DOHH2 (cell line): Measurements from ENCODE around the gene ANKS3.

Source experiments
- H3F3A ChIP-seq: fragments of 200-600 bp; sonication (generic), shearing (Covaris generic); 2 replicates; pipeline ENCODE4 v1.6.0; 2016; ENCODE audit warnings: antibody characterized with exemption, mild to moderate bottlenecking; ENCODE audit not compliant: control insufficient read depth, insufficient read depth
- H3K27ac ChIP-seq: fragments of 200-600 bp; sonication (generic); 2 replicates; pipeline ENCODE4 v1.5.1; 2014; ENCODE audit warnings: low read depth, mild to moderate bottlenecking, low read length, moderate library complexity
- H3K27me3 ChIP-seq: fragments of 200-600 bp; sonication (generic); 2 replicates; pipeline ENCODE4 v1.6.1; 2014; ENCODE audit warnings: mild to moderate bottlenecking, low read length, mixed read lengths; ENCODE audit not compliant: control insufficient read depth
- H3K36me3 ChIP-seq: fragments of 200-600 bp; sonication (generic); 2 replicates; pipeline ENCODE4 v1.6.1; 2014; ENCODE audit warnings: mild to moderate bottlenecking, low read length, moderate library complexity, mixed read lengths; ENCODE audit not compliant: control insufficient read depth
- H3K4me1 ChIP-seq: fragments of 200-600 bp; sonication (generic); 2 replicates; pipeline ENCODE4 v1.6.1; 2014; ENCODE audit warnings: mild to moderate bottlenecking, low read length, mixed read lengths; ENCODE audit not compliant: control insufficient read depth
- H3K4me2 ChIP-seq: fragments of 200-600 bp; sonication (generic); 2 replicates; pipeline ENCODE4 v1.6.0; 2014; ENCODE audit warnings: mild to moderate bottlenecking, low read length, moderate library complexity
- H3K4me3 ChIP-seq: fragments of 200-600 bp; sonication (generic); 2 replicates; pipeline ENCODE4 v1.5.1; 2014; ENCODE audit warnings: mild to moderate bottlenecking, low read length, mixed read lengths
- H3K79me2 ChIP-seq: fragments of 200-600 bp; sonication (generic); 2 replicates; pipeline ENCODE4 v1.6.1; 2014; ENCODE audit warnings: mild to moderate bottlenecking, low read length, mixed read lengths; ENCODE audit not compliant: control insufficient read depth
- H3K9me2 ChIP-seq: fragments of 200-600 bp; sonication (generic); replicated peaks from 2 replicates; pipeline ENCODE4 v1.6.1; 2014; ENCODE audit warnings: mild to moderate bottlenecking, low read length, mixed read lengths; ENCODE audit not compliant: control insufficient read depth
- H3K9me3 ChIP-seq: fragments of 200-600 bp; sonication (generic); 2 replicates; pipeline ENCODE4 v1.6.1; 2014; ENCODE audit warnings: antibody characterized with exemption, low read length, mixed read lengths; ENCODE audit not compliant: control insufficient read depth, insufficient read depth
- H4K20me1 ChIP-seq: fragments of 200-600 bp; sonication (generic); 2 replicates; pipeline ENCODE4 v1.6.0; 2014; ENCODE audit warnings: low read depth, mild to moderate bottlenecking, antibody characterized with exemption, low read length, moderate library complexity; ENCODE audit not compliant: control insufficient read depth, insufficient read depth
- EZH2phosphoT487 ChIP-seq: fragments of 200-600 bp; sonication (generic); IDR thresholded peaks from 2 replicates; pipeline ENCODE4 v1.6.1; 2017; ENCODE audit warnings: borderline replicate concordance, mild to moderate bottlenecking, antibody characterized with exemption, low read length, moderate library complexity, mixed read lengths
- TF ChIP-seq, protein P1 (sequence below): fragments of 200-600 bp; sonication (generic); IDR thresholded peaks from one replicate; pipeline ENCODE4 v1.5.1; 2014; ENCODE audit warnings: antibody characterized with exemption, mild to moderate bottlenecking, low read depth, low read length; ENCODE audit not compliant: poor library complexity, severe bottlenecking

Gene ANKS3

DNA sequence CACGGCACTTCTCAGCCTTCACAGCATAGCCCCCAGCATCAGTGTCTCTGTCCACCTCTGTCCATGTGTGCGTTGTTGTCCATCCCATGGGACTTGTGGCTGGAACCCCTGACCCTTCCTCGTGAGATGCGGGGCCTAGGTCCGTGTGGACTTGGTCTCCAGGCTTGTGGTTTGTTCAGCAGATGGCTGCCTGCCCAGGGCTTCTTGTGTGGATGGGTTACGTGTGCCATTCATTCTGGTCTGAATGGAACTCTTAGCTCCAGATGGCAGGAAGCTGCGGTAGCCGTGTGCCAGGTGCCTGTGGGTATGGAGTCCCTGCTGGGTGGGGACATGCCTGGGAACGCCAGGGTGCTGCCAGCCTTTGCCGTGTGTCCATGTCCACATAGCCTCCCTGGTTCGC is 72.4 kb downstream of the ANKS3 start:
- H3F3A ChIP-seq, result no peaks in the 10 kb centered on the region
- H4K20me1 ChIP-seq, result no peaks in the 10 kb centered on the region
- no peak for TF ChIP-seq EZH2phosphoT487
- TF ChIP-seq, protein P1, sequence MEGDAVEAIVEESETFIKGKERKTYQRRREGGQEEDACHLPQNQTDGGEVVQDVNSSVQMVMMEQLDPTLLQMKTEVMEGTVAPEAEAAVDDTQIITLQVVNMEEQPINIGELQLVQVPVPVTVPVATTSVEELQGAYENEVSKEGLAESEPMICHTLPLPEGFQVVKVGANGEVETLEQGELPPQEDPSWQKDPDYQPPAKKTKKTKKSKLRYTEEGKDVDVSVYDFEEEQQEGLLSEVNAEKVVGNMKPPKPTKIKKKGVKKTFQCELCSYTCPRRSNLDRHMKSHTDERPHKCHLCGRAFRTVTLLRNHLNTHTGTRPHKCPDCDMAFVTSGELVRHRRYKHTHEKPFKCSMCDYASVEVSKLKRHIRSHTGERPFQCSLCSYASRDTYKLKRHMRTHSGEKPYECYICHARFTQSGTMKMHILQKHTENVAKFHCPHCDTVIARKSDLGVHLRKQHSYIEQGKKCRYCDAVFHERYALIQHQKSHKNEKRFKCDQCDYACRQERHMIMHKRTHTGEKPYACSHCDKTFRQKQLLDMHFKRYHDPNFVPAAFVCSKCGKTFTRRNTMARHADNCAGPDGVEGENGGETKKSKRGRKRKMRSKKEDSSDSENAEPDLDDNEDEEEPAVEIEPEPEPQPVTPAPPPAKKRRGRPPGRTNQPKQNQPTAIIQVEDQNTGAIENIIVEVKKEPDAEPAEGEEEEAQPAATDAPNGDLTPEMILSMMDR, result no peak
- H3K4me2 ChIP-seq, result no peak overlapping the region
- H3K79me2 ChIP-seq, result no peaks in the 10 kb centered on the region
- no peaks in the 10 kb centered on the region for H3K27me3 ChIP-seq
- peaks cover 7% of the 10 kb centered on the region for H3K36me3 ChIP-seq
- no peaks in the 10 kb centered on the region for H3K9me3 ChIP-seq
- H3K27ac ChIP-seq, result no peak overlapping the region
- H3K4me3 ChIP-seq, result no peak overlapping the region
- peaks cover 8% of the 10 kb centered on the region for H3K4me1 ChIP-seq
- H3K9me2 ChIP-seq, result no peaks in the 10 kb centered on the region

DNA sequence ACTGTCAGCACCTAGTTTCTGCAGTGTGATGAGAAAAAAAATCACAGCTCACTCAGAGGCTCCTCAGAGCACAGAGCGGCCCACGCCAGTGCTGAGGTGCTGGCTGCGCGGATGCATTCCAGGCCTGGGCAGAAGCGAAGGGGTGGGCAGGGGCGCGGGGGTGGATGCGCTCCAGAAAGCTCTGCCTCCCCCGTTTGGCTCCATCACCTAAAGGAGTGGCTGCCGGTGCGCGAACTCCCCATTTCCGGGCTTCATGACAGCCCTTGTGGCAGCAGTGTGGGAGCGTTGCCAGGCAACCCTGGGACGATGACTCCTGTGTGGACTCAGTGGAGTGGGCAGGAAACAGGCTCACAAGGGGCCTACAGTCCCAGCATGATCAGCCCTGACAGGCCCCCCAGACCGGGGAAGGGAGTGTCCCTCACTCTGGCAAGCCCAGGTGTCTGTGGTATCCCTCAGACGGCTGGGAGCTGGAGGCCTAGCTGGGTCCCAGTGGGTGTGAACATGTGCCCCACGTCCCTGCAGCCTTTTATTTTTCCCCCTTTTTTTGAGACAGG is 73.5 kb downstream of the ANKS3 start:
- TF ChIP-seq, protein P1, result no peak
- TF ChIP-seq EZH2phosphoT487, result no peak
- no peaks in the 10 kb centered on the region for H4K20me1 ChIP-seq
- H3K9me2 ChIP-seq, result no peaks in the 10 kb centered on the region
- H3K4me3 ChIP-seq, result no peak overlapping the region
- no peaks in the 10 kb centered on the region for H3K79me2 ChIP-seq
- H3K27me3 ChIP-seq, result no peaks in the 10 kb centered on the region
- H3K36me3 ChIP-seq, result peaks cover 8% of the 10 kb centered on the region
- peaks cover 8% of the 10 kb centered on the region for H3K4me1 ChIP-seq
- H3K9me3 ChIP-seq, result no peaks in the 10 kb centered on the region
- no peaks in the 10 kb centered on the region for H3F3A ChIP-seq
- no peak overlapping the region for H3K4me2 ChIP-seq
- no peak overlapping the region for H3K27ac ChIP-seq

DNA sequence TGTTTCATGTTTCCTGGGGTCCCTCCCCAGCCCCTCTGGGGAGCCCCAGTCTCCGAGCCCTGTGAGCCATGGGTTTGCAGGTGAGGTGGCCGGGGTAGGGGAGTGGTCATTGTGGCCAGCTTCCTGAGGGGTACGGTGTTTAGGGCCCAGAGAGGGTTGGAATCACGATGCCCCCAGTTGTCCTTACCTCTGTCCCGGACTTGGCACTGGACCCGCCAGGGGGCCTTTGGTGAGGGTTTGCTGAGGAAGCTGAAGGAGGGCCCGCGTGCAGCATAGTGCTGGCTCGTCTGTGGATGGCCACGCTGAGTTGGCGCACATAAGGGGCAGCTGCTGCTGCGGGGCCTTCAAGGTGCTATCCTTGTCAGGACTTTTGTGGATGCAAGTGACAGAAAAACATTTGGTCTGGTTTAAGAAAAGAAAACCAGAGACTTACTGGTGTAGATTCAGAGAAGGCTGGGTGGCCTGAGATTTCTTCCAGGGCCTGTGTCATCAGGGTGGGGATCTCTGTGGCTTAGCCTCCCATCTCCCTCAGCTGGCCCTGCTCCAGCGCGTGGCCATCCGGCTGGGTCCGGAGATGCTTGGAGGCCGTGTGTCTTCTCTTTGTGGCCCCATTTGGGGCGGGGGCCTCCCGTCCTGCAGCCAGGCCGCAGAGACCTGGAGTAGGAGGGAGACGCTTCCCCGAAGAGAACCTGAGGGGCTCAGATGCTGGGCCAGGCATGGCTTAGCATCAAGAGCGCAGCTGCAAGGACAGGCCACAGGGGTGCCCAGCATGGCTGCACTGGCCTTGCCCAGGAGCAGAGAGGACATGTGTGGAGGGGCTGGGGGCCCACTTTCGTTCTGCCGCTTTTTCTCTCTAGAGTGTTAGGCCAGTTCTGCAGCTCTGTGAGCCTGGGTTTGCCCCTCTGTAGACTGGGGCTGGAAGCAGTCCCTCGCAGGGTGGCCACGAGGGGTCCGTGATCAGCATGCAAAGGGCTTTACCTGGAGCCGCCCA is 74.4 kb downstream of the ANKS3 start:
- no peaks in the 10 kb centered on the region for H4K20me1 ChIP-seq
- no peaks in the 10 kb centered on the region for H3K27me3 ChIP-seq
- H3K36me3 ChIP-seq, result peaks cover 9% of the 10 kb centered on the region
- peaks cover 2% of the 10 kb centered on the region for H3K4me1 ChIP-seq
- no peaks in the 10 kb centered on the region for H3K79me2 ChIP-seq
- H3K4me3 ChIP-seq, result no peak overlapping the region
- H3K4me2 ChIP-seq, result no peak overlapping the region
- no peaks in the 10 kb centered on the region for H3K9me2 ChIP-seq
- H3K27ac ChIP-seq, result no peak overlapping the region
- H3K9me3 ChIP-seq, result no peaks in the 10 kb centered on the region
- no peaks in the 10 kb centered on the region for H3F3A ChIP-seq
- TF ChIP-seq, protein P1, result no peak
- no peak for TF ChIP-seq EZH2phosphoT487
